Stimulated activated CD4-positive, alpha-beta T cell treated with anti-CD3 and anti-CD28 coated beads, Interleukin-12 subunit alpha, Interleukin-12 subunit beta, amount 100 ng/mL, for 48 hours (primary cell): ENCODE results near the gene NIPBL.
"Not testable (repeated sequence)": the region's sequence is repeated elsewhere in the genome, so short reads cannot be mapped to it uniquely, and the experiment has no call there.

ENCODE experiments used
- DNase-seq, 3 donors: peaks; one replicate each; pipeline ENCODE4 v3.0.0-alpha.2; 2020; ENCODE audit warnings: low read depth in 2 of 3, low spot score in 1 of 3

Gene NIPBL

DNA sequence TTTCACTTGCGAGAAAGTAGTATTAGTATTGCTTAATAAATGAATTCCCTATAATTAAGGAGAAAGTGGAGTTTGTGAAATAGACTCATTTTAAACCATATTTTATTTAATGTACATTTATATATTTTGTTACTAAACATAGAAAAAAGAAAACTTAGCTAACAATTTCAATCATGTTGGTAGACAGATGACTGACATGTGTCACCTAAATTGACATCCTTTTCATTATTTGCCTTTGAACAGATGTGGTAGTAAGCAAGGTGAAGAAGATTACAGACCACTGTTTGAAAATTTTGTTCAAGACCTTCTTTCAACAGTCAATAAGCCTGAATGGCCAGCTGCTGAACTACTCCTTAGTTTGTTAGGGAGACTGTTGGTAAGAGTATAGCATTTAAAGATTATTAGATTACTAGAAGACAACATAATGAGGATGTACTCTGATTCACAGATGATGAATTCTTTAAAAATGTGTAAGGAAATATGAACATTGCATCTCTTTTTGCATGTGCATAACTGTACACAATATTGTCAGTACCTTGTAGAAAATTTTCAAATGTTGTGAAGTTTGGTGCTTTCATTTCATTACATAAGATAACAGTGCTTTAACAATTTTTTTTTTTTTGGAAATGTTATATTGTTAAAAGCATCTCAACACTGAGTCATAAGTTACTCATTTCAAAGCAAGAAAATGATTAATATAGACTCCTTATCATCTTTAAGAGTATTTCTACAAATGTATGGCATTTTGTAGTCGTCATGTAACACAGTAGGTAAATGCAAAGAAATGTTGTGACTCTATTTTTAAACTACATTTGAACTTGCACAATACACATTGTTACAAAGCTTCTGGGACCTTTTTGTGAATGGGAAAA, 139.5 kb downstream of the NIPBL start:
- no peak for DNase-seq

DNA sequence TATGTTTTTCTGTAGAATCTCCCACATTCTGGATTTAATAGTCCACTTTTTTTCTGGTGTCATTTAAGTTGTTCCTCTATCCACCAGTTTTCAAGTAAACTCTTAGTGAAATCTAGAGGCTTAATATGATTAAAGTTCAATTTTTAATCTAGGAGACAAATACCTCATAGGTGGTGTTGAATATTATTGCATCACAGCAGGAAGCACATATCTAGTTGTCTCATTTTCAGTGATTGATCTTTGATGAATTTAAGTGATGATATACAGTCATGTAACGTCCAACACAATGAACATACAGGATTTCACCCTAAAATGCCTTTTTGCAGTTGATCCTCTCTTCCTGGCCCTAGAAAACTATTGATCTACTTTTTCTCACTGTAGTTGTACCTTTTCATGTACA, 152.3 kb downstream of the NIPBL start:
- DNase-seq, result no peak

DNA sequence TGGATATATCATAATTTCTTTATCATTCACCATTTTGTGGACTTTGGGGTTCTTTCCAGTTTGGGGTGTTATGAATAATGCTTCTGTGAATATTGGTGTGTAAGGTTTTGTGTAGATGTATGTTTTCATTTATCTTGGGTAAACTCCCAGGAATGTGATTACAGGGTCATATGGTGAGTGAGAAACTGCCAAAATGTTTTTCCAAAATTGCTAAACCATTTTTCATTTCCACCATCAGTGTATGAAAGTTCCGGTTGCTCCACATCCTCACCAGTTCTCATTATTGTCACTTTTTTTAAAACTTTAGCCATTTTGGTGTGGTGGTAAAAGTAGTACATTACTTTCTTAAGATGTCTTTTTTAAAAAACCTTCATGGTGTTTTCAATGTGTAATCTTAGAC, 152.9 kb downstream of the NIPBL start:
- no peak for DNase-seq

DNA sequence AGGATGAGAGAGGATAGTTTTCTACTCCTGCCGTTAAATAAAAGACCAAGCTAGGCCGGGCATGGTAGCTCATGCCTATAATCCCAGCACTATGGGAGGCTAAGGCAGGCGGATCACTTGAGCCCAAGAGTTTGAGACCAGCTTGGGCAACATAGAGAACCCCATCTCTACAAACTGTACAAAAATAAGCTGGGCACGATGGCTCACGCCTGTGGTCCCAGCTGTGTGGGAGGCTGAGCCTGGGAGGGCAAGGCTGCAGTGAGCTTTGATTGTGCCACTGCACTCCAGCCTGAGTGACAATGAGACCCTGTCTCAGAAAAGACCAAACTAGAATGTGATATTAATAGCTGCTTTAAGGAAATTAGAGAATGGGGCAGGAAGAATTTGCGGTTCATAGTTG, 158.4 kb downstream of the NIPBL start:
- DNase-seq, result no peak

DNA sequence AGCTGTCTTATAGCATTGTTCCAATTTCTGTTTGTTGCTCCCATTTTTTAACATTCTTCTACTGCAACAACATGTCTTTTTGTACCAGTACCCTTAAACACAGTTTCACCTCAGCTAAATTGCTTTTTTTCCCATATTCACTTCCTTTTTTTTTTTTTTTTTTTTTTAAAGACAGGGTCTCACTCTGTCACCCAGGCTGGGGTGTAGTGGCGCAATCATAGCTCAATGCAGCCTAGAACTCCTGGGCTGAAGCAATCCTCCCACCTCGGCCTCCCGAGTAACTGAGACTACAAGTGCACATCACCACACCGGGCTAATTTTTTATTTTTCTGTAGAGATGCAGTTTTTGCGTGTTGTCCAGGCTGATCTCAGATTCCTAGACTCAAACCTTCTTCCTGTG, 161.3 kb downstream of the NIPBL start:
- DNase-seq, result no peak

DNA sequence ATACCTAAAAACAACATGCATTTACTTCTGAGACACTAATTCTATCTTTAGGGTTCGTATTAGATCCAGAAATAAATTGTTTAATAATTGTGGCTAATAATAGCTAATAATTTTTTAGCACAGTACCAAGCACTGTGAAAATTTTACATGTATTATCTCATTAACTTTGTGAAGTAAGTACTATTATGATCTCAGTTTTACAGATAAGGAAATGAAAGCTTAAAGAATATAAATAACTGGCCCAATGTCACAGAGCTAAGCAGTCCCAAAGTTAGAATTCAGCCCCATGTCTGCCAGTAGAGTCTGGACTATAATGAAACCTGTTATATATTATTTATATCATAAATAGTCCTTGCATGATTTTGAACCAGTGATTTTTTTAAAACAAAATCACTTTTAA, 163.3 kb downstream of the NIPBL start:
- DNase-seq, result no peak

DNA sequence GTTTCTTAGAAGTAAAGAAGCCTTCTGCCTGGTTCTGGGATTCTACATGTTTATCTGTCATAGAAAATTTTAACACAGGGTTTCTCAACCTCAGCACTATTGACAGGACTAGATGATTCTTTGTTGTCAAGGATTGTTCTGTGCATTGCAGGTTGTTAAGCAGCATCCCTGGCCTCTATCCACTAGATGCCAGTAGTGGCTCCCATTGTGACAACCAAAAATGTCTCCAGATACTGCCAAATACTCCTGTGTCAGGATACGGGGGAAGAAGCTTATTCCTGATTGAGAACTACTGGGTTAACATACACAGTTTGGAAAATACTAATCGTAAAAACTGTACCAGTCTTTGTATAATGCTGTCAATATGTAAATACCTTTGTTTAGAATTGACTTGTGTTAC, 167.1 kb downstream of the NIPBL start:
- DNase-seq, result no peak

DNA sequence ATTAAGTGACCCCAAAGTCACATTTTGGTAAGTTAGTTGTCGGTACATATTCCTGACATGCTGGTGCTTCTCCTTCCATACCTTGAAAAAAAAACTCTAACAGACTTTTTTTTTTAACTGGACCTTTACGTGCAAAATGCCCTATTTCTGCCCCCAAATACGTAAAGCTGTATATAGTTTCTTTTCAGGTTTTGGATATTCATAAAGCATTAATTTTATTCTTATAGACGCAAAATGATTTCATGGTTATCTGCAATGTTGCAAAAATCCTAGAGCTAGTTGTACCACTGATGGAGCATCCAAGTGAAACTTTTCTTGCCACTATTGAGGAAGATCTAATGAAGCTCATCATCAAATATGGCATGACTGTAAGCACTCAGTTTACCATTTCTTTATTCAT, 167.6 kb downstream of the NIPBL start:
- no peak for DNase-seq

DNA sequence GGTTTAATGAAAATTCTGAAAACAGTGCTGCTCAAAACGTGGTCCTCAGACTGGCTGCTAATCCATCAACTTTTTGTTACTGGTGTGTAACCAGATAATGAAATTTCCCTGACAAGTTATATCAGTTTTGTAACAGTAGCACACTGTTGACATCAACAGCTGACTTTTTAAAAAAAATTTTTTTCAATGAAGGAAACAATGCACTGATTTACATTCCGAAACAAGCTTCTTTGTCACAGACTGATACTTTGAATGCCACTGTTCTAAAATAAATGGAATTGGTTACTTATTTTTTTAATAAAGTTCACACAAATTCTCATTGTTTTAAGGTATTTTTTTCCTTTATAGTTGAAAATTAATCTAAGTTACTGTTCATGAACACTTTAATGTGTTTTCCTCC, 169.1 kb downstream of the NIPBL start:
- no peak for DNase-seq

DNA sequence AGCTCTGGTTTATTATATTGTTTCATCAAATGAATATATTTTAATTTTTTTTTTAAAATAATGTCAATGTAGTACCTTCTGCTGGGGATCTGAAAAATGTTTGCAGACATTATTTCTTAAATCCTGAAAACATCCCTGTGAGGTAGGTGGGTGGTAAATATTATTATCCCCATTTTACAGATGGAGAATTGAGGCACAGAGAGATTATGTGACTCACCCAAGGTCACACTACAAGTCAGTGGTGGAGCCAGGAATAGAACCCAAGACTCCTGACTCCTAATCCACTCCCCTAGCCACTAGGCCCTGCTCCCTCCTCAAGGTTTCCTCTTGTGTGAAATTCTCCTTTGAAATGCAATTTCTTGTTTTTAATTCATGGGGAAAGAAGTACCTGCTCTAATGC, 171.4 kb downstream of the NIPBL start:
- no peak for DNase-seq

DNA sequence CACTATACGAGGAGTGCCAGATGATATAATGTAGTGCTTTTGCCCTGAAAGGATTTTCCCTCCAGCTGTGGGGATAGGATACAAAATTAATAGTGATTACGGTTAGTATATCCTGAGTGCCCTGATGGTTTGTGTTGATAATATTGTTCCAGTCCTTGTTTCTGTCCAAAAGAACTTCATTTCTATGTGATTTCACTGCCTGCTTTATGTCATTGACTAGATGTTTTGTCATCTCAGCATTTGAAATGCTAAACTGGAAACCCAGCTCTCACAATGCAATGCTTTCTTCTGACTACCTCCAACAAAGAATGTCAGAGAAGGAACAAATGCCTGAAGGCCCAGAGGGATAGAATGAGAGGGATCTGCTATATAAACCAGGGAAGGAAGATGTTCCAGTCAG, 177.8 kb downstream of the NIPBL start:
- DNase-seq, result no peak

DNA sequence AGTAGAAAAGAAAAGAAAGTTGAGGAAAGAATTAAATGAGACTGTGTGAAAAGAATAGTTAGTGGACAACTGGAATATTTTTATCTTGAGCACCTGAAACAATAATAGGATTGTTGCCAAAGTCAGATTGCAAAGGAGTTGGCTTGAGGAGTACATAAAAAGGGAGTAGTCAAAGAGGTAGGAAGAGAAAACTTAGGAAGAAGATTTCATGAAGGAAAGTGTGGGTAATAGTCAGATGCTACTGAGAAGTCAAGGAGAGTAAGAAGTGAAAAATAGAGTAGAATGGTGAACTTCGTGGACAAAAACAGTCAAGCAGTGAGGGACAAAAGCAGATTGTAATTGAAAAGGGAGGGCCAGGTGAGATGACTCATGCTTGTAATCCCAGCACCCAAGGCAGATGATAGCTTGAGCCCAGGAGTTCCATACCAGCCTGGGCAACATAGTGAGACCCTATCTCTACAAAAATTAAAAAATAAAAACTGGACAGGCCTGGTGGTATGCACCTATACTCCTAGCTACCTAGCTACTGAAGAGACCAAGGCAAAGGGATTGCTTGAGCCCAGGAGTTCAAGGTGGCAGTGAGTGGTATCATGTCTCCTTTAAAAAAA, 178.9 kb downstream of the NIPBL start:
- no peak for DNase-seq

DNA sequence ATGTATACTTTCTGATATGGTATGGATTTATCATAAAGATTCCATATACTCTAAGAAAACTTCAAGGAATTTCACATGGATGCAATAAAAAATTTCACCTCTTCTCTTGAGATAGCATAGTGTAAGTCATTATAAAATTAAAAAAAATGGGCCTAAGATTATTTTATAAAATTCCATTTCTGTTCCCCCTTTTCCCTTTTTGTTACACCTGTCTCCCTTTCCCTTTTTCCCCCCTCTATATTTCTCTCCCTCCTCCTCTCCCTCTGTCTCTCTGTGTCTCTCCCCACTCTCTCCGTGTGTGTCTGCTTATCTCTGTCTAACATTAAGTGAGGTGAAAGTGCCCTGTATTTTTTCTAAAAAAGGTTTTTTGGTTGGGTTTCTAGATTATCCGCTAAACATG, 180.2 kb downstream of the NIPBL start:
- no peak for DNase-seq

DNA sequence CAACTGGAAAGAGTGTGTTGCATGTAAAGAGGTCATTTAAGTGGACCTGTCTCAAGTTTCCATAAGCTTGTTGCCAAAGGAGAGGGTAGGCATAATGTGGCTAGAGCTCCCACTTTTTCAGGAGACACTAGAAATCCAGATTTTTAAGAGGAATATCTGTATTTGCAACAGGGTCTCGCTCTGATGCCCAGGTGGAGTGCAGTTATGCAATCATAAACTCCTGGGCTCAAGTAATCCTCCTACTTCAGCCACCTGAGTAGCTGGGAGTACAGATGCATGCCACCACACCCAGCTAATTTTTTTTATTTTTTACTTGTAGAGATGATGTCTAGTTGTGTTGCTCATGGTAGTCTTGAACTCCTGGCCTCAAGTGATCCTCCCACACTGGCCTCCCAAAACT, 183.5 kb downstream of the NIPBL start:
- DNase-seq, result no peak

DNA sequence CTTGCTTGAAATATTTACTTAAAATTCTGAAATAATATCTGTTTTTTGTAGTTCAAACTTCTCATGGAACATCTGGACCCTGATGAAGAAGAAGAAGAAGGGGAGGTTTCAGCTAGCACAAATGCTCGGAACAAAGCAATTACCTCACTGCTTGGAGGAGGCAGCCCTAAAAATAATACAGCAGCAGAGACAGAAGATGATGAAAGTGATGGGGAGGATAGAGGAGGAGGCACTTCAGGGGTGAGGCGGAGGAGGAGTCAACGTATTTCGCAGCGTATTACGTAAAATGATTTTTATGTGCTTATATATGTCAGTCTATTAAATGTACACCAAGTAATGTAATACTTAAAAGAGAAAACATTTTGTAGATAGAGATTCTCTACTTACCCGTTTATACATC, 187.2 kb downstream of the NIPBL start:
- DNase-seq, result no peak

DNA sequence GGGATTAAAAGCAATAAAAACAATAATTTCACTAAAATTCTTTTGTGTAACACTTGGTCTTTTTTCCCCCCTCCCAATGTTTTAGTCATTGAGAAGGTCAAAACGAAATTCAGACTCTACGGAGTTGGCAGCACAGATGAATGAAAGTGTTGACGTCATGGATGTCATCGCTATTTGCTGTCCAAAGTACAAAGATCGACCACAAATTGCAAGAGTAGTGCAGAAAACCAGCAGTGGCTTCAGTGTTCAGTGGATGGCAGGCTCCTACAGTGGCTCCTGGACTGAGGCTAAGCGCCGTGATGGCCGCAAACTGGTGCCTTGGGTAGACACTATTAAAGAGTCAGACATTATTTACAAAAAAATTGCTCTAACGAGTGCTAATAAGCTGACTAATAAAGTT, 187.9 kb downstream of the NIPBL start:
- no peak for DNase-seq

DNA sequence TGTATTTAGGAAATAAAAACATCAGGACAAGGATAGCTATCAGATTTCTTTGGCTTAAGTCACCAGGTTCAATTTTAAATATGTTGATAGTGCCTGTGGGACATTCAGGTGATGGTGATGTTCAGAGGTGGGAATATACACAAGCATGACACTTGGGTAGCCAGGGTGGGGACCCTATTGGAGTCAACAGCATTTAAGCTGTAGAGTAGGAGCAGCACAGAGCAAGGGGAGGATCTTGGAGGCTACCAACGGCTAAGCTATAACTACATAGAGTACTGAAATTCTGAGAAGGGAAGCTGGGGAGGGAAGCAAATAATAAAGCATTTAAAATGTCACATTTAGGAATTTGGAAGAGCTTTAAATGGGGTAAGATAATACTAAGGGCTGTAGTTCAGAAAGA, 194.9 kb downstream of the NIPBL start:
- no peak for DNase-seq

DNA sequence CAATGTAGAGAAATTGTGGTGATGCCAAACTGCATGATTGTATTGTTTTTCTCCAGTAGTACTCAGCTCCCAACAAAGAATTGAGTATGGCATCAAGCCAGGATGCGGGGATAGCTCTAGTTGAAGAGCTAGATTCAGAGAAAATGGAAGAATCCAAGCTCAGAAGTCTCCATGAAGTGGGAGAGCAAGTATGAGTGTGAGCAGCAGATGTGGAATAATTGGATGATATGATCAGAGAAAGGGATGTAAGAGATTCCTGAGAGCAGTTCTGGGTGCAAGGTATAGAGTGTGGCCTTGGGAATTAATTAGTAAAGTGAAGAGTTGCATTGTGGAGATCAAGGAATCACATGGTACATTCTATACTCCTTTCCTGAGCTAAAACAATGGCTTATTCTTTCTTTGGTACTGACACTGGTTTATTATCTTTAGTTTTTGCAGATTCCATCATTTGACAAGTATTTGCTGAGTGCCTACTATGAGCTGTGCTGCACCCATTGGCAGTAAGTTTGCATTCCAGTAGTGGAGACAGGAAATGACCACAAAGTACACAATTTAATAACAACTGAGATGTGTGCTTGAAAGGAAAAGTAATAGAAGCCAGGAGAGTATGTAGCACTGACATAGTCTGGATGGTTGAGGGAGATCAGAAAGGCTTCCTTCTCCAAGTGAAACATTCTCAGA, 195.5 kb downstream of the NIPBL start:
- DNase-seq, result no peak

DNA sequence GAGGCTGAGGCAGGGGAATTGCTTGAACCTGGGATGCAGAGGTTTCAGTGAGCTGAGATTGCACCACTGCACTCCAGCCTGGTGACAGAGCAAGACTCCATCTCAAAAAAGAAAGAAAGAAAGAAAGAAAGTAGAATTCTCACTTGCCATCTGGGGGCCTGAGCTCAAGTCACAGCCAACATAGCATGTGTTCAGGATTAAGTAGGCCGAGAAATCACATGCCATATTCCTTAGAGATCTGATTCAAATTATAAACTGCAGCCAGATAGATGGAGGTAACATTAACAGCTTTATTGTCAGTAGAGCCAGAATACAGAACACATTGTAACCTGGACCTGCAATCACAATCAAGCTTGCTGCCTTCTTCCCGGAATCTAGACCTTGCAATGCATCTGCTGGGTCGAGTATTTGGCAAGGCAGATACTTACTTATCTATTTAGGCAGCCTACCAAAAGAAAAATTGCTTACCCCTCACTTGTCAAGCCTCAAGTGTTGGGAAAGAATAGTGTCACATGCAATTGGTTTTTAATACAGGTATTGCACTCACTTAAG, 198.9 kb downstream of the NIPBL start:
- no peak for DNase-seq

DNA sequence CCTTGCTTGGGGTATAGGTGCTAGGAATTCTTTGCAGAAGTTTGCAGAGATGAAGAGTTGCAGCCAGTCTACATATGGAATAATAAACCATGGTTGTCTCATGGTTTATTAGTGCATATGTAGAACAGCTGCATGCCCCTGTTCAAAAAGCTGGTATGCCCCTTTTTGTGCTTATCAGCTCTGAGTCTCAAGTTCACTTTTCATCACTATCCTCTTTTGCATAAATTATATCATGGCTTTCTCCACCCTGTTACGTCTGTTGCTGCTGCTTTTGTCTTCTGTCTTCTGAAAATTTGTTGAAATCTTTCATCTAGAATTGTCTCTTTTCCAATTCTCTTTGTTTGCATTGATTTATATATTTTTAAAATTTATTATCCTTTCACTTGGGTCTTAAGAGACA, 200.6 kb downstream of the NIPBL start:
- no peak for DNase-seq

DNA sequence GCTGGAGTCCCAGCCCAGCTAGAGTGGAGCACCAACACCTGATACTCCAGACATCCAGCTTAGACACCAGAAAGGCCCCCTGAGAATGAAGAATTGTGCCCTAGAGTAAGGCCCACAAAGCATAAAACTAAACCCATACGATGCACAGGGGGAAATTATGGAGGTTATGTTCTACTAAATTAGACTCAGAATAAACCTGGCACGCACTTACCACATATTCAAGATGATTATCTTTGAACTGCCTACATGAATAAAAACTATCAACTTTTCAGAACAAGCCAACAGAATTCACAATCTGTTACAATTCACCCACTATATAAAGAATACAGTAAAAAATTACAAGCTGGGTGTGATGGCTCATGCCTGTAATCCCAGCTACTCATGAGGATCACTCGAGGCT, 204.1 kb downstream of the NIPBL start:
- DNase-seq, result no peak

DNA sequence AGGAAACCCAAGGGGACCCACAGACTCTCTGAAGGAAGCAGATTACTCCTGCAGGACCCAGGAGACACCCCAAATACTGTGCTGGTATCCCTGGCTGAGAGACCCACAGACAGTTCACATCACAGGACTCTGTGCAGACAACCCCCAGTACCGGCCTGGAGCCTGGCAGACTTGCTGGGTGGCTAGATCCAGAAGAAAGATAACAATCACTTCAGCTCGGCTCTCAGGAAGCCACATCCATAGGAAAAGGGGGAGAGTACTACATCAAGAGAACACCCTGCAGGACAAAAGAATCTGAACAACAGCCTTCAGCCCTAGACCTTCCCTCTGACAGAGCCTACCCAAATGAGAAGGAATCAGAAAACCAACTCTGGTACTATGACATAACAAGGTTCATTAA, 206.4 kb downstream of the NIPBL start:
- not testable (repeated sequence) for DNase-seq
